Bone marrow (tissue), 2 donors: ENCODE measurements around the gene SYCP2.

Experiments
- DNase-seq, 2 donors: peaks; one replicate each; lab custom pipeline; 2025; lab: John Stamatoyannopoulos, UW

The SYCP2 gene

DNA sequence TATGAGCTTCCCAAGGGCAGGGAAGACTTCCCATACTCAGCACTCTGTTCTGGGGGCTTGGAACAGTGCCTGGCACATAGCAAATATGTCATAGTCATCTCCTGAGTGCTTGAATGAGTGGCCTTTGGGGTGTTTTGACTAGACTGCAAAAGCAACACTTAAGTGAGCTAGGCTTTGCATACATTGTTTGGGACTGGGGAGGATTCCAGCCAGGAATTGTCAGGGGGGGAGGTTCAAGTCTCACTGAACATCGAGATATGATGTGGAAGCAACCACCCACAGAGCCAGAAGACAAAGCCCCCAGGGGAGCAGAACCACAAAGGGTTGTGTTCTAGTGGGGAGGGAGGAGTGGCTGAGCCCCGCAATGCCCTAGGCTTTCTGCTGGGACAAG is 98.4 kb downstream of the SYCP2 start:
- DNase-seq = no peak

DNA sequence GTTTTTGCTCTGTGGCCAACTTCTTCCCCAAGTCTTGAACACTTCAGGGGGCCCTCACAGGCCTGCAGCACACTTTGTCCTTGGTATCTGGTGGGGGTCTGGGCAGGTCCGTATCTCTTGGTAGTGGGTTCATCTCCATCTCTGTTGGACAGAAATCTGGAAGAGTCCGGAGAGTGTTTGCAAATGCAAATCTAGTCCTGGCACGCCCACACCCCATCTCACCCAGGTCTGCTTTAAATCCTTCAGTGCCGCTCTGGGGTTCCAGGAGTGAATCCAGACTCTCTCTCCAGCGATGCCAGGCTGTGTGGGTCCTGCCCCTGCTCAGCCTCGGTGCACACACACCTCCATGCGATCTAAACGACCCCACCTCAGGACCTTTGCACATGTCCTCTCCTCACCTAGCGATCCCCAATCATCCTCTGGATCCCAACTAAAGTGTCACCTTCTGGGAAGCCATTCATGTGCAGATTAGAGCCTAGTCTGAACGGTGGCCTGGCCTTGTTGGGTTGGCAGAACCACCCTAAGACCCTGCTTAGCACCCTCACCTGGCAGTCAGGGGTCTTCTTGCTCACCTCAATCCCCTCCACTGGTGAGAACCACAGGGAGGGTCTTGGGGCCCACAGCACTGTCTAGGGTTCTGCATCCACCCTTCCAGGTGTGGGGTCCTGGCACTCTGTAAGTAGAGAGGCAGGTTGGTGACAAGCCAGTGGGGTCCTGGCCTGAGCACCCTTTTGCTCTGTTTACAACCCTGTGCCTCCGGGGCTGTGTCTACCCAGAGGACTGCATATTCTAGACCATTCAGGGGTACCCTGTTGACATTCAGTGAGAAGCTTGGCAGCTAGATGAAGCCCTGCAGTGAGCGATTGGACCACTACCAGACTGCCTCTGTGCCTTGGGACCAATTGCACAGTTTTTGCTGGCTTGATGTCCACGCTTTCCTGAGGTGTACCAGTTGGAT is 100.8 kb downstream of the SYCP2 start:
- DNase-seq = no peak

DNA sequence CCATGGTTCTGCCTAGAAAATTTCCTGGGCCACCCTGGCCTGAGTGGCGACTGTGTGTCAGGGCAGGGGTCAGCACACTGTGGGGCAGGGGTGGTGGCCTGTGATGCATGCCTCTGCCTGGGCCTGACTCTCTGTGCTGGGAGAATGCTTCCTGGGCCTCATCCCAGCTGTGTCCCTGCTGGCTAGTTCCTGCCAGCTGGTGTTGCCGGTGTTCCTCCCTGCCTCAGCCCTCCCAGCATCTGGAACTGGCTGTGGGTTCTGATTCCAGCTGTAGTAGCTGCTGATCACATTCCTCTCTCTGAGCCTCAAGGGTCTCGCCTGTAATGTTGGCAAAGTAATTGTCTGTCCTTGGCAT is 101.5 kb downstream of the SYCP2 start:
- no peak for DNase-seq

DNA sequence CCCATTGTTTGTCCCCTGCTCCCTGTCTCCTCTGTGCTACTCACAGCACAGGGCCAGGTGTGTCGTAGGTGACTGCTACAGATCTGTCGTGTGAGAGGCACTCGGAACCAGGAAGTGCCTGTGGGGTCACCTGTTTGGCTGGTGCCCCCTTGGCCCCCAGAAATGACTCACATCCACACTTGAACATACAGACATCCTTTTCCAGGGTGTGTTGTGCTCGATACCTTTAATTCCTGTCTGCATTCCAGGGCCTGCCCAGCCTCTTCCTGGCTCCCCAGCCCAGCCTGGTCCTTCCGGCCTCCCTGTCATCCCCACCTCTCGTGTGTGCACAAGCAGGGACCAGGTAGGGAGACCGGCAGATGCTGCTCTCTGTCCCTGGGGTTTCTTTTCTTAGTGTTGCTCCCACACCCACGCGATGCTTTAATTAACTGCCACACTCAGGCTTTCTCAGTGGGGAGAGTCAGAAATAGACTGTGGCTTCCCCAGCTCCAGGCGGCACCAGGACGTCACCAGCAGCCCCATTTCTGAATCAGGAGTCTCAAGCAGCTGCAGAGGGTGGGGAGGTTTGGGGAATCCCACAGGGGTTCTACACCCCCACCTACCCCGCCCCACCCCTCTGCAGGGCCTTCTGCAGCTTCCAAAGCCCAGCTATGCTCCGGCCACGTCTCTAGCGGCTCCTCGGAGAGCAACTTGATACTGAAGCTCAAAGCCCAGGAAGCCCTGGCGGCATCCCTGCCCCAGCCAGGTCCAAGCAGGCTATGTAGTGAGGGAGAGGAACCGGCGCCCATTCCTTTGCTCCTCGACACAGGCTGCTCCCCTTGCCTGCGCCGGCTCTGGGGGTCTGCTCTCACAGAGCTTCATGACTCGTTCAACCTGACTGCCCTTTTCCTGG is 102.2 kb downstream of the SYCP2 start:
- no peak for DNase-seq

DNA sequence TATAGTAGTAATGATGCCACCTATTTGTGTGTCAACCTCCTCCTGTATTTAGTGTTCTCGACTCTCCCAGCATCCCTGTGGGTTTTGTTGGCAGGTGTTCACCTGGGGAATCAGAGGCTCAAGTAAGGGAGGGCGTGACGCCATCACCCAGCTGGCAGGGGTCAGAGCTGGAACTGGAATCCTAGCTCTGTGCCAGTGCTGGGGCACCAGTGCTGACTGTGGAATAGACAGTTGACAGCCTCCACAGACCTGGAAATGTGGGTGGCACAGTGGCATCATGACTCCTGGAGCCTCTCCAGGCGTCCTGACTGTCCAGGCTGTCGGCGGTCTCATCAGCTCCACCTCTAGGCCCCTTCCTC is 102.8 kb downstream of the SYCP2 start:
- DNase-seq = no peak

DNA sequence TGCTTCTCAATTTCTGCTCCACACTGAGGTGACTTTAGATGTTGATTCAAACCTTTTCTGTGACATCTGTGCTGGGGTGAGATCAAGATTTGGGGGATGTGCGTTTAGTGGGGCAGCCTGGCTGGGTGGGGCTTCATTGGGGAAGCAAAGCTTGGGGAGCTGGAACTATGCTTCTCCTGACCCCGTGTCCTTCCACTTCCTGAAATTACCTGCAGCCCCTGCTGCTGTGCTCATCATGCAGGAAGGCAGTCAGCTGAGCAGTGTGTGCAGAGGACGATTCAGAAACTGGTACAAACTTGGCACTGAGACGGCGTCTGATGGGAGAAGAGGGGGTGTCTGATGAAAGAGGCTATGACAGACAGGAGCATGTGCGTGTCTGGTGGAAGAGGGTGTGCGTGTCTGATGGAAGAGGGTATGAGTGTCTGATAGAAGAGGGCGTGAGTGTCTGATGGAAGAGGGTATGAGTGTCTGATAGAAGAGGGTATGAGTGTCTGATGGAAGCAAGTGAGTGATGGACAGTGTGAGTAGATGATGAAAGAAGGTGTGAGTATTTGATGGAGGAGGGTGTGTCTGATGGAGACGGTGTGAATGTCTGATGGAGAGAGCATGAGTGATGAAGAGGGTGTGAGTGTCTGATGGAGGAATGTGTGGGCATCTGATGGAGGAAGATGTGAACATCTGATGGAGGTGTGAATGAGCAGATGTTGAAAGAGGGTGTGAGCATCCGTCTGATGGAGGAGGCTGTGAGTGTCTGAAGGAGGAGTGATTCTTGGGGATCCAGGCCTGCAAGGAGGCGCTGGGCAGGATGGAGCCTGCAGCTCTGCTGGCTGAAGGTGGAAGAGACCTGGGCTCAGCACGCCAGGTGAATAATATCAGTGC is 103.4 kb downstream of the SYCP2 start:
- no peak for DNase-seq

DNA sequence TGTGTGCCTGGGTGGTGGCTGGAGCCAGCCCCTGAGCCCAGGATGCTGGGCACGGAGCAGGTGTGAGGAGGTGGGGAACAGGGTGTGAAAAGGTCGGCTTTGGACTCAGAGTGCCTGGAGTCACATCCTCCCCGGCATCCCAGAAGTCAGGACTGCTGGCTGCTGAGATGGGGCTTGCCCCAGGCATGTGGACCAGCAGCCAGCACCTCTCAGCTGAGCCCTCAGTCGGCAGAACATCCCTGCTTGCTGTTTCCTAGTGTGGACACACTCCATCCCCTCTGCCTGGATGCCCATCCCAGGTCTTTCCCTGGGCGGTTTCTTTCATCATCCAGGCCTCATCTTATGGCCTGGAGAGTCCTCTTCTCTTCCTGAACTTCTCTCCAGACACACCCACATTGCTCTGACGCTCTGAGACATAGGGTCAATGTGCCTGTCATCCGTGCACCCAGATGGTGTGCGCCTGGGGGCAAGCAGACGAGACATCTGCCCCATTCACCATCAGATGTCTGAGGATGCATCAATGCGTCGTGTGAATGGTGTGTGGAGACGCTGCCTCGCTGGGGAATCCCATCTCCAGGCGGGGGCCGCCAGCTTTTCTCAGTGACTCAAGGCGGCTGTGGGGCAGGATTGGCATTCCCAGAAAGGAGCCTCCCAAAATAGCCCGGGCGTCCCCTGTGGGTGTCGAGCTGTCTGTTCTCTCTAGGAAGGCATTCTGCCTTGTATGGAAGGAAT is 104.2 kb downstream of the SYCP2 start:
- DNase-seq = no peak

DNA sequence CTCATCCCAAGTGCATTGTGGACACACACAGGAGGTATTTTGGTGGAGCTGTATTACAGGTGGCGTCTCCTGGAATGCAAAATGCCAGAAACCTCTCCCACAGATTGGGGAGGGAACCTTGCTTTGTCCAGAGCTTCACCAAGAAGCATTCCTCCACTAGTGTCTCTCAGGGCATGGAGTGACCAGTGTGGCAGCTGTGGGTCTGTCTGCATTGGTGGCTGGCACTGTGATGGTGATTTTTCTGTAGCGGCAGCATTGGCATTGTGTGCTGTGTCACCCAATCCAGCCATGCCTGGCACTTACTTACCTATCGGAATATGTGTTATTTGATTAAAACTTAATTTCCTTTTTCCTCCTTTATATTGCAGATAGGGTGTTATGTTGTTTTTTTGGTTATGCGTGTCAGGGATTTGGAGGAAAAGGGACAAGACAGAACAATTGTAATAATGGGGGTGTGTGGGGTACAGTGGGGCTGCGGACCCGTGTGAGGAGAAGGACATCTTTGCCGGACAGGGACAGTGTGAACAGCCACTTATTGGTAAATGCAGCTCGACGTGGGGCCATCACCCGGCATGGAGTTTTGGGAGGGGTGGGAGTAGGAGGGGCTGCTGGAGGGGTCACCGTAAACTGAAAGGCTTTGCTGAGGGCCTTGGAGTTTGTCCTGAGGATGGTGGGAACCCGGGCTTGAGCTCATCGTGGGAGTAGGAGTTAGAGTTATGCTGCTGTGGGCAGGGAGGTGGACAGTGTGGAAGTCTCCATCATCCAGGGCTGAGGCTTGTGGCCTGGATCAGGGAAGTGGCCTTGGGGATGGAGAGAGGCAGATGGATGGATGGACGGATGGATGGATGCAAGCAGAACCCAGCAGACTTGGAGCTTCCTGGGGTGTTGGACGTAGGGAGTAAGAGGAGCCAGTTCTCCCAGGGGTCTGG is 105.0 kb downstream of the SYCP2 start:
- DNase-seq = no peak

DNA sequence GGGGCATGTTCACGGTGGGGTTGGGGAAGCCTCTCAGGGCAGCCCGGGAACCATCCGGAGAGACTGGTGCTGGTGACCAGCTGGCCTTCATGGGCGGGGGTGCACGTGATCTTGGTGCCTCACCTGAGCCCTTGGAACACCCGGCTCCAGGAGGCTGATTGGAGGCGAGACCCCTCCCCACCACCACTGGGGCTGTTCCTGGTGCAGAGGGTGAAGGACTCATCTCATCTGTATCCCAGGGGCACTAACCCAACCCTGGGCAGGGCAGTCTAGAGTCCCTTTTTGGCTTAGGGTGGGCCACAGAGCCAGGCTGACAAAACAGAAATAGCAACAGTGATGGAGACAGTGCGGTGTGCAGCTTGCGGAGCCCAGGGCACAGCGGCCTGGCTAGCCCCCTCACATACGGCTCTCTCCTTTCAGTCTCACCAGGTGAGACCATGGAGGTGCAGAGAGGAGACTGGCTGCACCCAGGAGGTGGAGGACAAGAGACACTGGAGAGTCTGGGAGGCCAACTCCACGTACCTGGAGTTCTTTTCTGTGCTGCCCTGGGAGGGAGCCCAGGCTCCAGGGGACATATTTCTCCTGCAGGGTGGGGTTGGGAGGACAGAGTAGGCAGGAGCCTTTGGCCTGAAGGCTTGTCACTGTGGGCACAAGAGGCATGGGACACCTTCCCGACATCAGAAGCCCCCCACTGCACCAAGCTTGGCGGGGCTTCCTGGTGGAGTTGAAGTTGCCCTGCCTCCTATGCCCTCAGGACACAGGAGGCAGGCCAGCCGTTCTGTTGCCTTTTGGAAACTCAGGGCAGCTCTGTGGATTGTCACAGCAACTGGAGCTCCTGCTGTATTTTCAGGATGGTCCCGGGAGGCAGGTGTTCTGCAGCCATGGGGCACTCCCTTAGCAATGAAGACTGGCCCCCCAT is 106.0 kb downstream of the SYCP2 start:
- DNase-seq = no peak

DNA sequence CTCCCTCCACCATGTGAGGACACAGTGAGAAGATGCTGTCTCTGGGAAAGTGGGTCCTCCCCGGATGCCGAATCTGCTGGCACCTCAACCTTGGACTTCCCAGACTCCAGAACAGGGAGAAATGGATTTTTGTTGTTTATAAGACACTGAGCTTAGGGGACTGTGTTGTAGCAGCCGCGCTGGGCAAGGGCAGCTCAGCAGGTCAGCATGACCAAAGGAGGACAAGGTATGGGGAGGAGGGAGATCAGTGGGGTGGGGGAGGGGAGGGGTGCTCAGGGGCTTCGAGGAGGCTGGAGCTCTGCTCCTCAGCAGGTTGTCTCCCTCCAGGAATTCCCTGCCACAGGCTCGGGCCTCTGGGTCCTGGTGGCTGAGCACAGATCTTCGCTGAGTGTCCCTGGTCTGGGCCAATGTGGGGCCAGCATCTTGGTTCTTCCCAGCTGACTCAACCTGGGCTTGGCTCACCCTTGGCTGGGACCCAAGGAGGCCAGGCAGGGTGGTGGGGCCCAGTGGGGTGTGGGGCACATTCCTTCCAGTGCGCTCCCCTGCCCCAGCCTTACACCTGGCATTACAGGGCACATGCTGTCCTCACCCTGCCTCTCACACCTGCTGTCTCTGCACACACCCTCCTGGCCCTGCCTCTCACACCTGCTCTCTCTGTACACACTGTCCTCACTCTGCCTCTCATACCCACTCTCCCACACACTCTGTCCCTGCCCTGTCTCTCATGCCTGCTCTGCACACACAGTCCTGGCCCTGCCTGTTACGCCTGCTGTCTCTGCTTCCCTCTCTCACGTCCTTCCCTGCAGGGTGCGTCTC is 107.3 kb downstream of the SYCP2 start:
- DNase-seq = no peak

DNA sequence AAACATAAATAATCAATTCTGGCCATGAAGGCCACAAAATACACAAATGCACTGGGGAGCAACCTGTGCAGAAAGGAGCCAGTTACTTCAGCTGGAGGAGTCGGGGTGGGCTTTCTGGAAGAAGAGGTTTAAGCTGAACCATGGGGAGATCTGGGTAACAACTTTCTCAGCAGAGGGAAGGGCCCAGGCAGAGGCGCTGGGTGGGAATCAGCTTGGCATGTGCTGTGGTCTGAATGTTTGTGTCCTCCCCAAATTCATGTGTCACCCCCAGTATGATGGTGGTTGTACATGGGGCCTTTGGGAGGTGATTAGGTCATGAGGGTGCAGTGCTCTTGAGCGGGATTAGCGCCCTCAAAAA is 107.9 kb downstream of the SYCP2 start:
- DNase-seq = no peak

DNA sequence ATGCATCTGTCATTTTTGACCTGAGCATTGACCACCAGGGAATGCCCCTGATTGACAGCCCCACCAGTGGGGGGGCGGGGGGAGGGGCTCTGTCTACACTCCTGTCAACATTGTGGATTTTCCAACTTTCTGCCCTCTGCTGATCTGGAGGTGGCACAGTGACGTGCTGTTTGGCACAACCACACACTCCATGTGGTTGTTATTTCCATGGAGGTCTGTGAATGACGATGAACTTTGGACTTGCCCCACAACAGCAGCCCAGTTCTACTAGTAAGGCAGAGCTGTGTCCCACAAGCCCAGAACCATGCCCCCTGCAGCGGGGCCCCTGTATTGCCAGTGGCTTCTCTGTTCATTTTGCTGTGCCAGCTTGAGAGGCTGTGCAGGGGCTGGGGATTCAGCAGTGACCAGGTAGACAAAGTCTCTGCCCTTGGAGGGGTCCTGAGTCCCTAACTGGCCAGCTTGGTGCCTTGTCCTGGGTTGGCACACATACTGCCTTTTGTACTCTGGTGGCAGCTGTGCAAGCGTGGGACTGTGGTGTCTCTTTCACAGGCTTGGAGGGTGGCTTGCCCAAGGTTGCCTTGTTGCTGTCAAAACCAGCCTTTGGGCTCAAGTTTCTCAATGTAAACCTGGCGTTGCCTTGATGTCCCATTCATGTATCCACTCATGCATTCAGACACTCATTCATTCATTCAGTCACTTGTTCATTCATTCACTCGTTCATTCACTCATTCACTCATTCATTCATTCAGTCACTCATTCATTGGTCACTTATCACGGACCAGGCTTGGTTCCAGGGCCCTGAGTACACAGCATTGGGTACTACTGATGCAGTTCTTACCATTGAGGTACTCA is 108.5 kb downstream of the SYCP2 start:
- DNase-seq = no peak

DNA sequence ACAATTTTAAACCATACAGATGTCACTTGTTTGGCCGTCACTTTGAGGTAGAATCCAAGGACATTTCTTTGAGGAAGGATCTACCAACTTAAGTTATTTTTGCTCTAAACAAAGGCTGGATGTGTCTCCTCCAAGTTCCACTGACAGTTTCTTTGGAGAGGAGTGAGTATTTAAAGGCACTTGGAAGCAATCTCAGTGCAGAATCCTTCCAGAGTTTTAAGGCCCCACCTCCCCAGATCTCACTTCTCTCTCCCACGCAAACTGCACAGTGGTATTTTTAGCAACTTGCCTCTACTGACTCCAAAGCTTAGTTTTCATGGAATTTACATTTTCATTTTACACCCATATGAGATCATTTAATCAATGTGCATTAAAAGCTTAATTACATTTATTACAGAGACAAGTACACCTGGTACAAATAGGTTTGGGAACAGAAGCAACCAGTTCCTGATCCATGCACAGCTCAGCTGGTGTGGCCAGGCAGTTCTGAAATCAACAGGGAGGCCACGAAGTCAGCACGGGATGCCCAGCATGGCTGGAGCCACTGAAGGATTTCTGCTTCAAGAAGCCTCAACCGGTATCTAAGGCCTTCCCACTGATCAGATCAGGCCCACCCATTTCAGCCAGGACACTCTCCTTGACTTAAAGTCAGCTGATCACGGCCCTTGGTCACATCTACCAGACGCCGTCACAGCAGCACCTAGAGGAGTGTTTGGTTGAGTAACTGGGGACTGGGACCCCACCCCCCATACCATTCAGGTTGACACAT is 109.8 kb downstream of the SYCP2 start:
- no peak for DNase-seq

DNA sequence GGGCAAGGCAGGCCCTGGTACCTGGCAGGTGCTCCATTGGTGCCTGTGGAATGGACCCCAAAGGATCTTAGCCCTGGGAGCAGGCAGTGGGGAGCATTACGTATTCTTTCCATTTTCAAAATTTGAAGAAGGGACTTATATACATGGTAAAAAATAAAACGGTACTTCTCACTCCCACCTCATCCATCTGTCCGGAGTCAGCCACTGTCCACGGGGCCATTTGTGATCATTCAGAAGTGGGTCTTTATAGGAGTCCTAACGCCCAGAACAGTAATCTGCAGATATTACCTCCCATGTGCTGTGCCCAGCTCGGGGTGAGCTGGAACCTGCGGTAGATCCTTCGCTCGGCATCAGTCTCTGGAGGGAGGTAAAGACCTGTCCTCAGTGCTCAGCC is 110.4 kb downstream of the SYCP2 start:
- DNase-seq = no peak

DNA sequence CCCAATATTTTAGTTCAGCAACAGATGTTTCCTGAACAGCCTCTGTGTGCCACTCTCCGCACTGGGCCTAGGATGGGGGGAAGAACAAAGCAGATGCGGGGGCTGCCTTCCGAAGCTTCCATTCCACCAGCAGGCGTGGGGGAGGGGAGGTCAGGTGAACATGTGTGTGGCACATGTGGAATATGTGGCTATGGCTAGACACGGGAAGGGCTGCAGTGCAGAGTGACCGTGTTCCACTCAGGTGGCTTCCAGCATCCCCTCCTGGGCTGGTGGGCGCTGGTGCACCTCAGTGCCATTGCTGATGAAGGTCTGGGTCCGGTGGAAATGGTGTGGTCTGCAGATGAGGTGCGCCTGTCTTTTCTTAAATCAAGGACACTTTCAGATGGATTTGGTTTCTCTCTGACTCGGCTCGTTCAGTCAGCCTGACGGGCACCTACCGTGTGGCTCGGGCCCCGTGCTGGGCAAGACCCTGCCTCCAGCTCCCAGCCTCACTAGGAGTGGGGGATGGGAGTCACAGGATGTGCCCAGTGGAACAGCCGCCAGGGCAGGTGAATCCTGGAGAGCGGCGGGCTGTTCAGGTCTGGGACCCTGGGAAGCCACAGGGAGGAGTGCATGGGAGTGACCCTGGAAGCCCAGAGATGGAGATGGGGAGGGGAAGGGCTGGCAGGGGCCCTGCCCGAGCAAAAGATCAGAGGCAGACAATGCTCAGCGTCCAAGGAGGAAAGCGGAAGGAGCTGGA is 111.0 kb downstream of the SYCP2 start:
- no peak for DNase-seq

DNA sequence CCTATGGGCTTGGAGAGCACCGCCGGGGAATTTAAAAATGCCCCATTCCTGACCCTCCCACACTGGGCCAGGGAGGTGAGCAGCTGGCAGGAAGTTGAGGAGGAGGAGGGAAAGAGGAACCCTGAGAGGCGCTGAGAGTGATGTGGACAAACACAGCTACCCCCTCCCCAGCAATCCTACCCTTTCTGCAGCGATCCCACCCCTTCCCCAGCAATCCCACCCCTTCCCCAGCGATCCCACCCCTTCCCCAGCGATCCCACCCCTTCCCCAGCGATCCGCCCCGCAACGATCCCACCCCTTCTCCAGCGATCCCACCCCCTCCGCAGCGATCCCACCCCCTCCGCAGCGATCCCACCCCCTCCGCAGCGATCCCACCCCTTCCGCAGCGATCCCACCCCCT is 111.6 kb downstream of the SYCP2 start:
- DNase-seq = no peak
